Hematopoietic multipotent progenitor cell treated with erythropoietin and hydrocortisone succinate and interleukin-3 and kit ligand, for 6 days (in vitro differentiated cells): ENCODE results near the gene STOML1.

Source experiments
- DNase-seq: peaks from one replicate; pipeline ENCODE4 v3.0.0-alpha.2; 2015

STOML1 gene

DNA sequence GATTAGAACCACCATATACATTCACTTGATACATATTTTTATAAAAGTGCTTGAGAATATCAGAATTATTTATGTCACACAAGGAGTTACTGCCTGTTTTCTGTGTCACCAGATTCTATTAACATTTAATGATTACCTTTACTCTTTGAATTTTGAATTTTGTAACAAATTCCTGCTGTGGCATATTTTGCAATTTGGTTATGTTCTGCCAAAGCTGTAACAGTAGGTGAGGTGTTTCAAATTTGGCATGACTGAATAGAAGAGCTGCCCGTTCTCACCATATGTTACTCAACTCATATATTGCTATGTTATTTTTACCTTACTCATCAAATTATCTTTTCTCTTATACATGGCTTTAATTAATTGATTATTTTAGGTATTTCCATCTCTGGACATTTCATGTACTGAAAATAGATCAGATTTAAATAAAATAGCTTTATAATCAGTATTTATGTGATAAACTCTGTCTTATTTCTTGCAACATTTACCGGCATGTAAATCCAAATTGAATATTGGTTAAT lies 21.3 kb upstream of the STOML1 start:
- DNase-seq = no peak

DNA sequence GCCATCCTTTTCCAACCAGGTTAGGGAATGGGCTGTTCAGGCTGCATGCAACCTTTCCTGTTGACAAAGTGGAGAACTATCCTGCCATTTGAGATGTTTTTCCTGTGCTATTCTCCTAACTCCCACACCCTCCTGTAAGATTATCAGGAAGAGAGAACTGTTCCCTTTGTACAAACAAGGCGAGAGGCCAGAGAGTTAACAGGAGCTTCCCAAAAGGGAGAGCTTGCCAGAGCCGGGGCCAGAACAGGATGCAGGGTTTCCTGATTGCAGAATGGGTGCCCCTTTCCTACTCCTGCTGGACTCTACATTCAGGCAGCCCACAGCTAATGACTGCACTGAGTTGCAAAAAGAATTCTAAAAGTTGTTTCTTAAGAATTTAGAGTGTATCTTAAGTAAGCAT lies 19.5 kb upstream of the STOML1 start:
- DNase-seq = no peak

DNA sequence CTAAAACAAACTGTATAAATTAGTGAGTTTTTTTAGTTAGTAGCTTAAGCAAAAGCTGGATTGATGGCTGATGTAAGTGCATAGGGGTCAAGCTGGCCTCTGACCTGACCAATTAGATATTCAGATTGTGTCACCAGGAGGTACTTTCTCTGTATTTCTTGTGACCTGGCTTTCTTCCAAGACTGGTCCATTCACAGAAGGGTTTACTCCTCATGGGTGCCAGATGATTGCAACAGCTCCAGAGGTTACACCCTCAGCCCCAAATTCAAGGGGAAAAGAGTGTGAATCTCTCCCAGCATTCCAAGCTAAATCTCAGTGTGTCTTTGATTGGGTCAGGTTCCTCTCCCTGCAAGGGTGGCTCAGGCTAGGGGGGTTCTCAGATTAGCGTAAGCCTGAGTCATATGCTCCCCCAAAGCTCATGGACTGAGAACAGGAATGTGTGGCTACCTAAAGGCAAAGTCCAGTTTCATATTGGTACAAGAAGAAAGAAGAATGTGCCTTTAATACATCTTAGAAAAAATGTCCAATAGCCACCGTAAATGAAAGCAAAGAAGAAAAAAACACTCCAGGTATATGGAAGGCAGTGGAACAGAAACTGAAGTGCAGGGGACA lies 18.9 kb upstream of the STOML1 start:
- DNase-seq = peak; percentile 43

DNA sequence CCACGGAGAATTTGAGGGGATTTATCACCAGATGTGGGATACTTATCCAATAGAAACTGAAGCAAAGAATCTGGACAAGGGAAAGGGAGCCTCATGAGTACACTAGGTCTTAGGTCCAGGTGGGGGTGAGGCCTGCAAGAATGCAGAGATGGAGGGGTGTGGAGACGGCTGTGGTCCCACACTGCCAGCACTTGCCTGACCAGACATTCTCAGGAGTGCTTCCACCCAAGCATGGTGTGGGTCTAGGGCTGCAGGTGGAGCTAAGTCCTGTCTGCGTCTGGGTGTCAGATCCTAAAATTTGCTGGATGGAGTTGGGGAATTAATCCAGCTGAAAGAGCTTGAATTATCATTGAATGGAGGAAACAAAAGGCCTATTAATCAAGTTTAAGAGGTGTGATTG lies 16.8 kb upstream of the STOML1 start:
- DNase-seq = no peak

DNA sequence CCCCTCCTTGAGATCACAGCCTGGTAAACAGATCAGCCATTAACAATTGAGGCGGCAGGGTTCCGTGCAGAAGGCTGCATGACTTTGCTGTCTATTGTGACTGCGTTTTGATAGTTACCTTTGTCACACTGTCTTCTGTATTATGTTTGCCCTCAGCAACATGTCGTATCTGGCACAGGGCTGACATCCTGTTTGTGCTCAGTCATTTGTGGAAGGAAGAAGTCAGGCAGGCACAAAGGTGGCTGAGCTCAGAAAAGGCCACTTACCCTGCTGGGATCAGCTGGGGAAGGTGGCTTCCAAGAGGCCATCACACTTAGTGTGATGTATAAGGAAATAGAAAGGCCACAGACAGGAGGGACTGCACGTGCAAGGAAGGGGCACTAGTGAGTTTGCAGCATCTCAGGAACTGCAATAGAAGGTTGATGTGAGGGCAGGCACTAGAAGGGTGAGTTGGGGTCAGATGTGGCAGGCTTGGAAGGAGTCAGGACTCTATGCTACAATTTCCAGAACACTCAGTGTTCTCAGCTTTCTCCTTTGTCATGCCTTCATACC lies 15.8 kb upstream of the STOML1 start:
- DNase-seq = no peak

DNA sequence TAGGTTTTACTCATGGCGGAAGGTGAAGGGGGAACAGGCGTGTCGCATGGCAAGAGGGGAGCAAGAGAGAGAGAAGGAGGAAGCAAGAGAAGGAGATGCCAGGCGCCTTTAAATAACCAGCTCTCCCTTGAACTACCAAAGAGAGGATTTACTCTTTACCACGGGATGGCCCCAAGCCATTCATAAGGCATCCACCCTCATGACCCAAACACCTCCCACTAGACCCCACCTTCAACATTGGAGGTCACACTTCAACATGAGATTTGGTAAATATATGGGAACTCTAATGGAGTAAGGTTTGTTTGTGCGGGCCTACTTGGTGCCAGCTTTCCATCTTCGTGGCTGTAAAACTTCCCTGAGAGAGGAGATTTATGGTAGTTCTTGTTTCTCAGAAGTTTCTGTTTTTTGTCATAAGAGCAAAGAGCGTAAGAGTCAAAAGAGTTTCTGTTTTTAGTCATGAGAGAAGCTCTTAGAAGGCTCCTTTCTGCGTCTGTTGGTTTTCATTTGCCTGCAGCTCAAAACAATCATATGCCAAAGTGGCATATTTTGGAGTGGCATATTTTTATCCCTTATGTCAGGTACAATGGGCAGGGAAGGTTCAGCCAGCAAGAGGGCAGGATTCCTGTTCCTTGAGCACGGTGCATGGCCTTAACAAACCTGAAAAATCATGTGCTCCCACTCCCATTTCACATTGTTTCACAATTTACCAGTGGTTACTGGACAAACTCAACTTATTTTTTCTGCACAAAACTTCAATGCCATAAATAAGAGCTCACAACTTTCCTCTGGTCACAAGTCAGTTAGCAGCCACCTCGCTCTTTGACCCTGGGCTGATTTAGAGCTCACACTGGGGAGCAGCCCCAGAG lies 14.9 kb upstream of the STOML1 start:
- no peak for DNase-seq

DNA sequence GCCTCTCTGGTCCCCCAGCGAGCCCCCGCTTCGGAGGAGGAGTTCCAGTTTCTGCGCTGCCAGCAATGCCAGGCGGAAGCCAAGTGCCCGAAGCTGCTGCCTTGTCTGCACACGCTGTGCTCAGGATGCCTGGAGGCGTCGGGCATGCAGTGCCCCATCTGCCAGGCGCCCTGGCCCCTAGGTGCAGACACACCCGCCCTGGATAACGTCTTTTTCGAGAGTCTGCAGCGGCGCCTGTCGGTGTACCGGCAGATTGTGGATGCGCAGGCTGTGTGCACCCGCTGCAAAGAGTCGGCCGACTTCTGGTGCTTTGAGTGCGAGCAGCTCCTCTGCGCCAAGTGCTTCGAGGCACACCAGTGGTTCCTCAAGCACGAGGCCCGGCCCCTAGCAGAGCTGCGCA lies 5.9 kb upstream of the STOML1 start:
- DNase-seq = no peak

DNA sequence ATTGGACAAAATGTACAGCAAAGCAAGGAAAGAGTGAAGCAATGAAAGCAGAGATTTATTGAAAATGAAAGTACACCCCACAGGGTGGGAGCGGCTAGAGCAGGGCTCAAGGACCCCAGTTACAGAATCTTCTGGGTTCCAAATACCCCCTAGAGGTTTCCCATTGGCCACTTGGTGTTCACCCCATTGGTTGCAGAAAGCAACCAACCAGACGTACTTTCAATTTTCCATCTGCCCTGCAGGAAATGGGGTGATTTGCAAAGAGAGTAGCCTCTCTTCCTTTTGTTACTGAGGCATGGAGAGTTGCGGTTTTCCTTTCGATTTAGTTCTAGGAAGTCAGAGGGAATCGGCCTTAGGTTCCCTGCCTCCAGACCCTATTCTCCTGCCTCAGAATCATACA lies 4.8 kb upstream of the STOML1 start:
- DNase-seq = peak; percentile 71

DNA sequence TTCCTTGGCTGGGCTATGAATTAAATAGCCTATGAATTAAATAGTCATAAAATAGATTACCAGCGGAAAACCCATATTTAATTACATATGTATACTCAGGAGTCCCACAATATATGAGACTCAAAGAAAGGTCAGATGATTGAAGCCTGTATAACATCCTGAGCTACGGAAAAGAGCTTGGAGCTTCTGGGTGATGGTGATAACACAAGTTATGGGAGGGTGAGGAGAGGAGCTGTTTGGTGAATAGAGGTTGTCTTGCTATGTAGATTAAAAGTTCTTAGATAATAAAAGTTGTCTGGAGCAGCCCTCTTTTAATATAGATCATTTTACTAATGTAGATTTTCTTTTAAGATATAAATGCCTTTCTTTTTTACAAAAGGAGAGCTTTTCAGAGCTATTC lies 4.2 kb upstream of the STOML1 start:
- DNase-seq = peak; percentile 80

DNA sequence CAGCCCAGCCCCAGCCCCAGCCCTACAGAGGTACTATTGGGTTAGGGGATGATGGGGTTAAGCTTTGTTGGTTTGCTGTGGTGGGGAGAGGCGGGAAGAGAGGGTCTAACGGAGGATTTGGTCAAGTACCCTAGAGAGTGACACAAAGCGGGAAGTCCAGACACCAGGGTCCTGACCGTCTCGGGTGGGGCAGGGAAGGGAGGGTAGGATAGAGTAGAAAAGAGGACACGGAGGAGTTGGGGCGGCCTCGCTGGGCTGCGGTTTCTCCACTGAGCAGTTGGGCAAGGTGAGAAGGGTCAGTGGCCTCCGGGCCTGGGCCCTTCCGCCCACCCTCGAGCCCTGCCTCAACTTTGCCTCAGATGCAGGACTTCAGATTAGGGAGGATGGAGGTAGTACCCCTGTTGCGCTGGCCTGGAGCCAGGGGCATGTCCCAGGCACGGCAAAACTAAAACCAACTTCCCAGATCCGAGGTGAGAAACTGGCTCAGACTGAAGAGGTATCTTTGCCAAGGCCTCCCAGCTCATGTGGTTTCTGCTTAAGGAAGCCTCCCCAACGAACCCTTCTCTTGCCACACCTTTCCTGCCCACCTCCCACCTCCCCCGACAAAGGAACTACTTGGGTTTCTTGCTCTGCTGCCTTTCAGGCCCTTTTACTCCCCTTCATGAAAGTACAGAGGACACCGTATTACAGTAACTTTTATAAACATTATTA lies 3.0 kb upstream of the STOML1 start:
- peak; percentile 57 for DNase-seq

DNA sequence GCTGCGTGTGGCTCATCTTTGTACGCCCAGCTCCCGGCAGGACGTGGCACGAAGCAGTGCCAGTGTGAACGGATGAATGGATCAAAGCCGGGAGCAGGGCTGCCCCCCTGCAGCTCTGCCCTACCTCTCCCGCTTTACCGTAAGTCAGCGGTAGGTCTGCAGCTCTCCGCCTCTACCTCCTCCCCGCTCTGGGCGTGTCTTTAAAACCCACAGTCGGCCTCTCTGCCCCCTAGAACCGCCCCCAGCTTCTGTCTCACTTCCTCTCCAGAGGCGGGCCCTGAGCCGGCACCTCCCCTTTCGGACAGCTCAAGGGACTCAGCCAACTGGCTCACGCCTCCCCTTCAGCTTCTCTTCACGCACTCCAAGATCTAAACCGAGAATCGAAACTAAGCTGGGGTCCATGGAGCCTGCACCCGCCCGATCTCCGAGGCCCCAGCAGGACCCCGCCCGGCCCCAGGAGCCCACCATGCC lies 2.4 kb upstream of the STOML1 start, which contains the start of gene PML:
TSS of gene PML (plus strand) at position 304 of the 471 bp plus-strand sequence. CDS start at position 401, 97 bp downstream.
- peak; percentile 100 for DNase-seq

DNA sequence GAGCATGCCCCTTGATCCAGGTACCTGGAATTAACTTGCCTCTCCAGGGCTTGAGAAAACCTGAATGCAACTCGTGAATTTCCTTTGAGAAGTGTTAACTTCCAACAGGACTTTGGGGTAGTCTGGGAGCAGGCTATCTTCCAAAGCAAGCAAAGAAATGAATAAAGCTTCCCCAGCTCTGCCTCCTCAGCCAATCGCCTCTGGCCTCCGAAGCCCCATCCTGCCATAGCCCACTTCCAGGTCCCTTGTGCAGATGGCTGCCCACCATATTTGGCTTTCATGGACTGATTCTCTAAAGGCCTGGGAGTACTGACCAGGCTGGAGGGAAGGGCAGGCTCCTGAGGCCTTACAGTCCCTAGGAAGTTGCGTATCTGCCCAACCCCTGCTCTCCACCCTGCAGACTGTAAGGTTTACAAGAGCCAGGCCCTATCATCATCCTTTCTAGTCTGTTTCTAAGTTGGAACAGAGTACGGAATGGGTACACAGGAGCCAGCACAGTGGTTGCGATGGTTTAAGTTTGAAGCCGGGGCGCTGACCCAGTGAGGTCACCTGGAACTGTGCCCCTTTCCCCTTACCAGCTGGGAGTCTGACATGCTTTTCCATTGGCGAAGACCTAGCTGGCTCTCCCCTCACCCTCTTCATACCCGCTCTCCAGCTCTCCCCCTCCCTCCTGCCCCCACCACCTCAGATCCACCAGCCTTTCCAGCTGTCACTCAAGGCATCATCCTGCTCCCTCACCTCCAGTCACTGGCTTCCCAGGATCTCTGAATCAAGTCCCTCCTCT lies 1.3 kb upstream of the STOML1 start:
- DNase-seq = no peak

DNA sequence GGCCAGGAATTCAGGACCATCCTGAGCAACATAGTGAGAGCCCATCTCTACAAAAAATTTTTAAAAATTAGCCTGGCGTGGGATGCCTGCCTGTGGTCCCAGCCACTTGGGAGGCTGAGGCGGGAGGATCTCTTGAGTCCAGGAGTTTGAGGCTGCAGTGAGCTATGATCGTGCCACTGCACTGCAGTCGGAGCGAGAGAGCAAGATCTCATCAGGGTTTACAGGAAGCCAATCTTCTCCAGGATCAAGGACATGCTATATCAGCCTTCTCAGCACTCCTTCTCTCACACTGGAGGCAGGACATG lies 451 bp upstream of the STOML1 start:
- DNase-seq = peak; percentile 48

DNA sequence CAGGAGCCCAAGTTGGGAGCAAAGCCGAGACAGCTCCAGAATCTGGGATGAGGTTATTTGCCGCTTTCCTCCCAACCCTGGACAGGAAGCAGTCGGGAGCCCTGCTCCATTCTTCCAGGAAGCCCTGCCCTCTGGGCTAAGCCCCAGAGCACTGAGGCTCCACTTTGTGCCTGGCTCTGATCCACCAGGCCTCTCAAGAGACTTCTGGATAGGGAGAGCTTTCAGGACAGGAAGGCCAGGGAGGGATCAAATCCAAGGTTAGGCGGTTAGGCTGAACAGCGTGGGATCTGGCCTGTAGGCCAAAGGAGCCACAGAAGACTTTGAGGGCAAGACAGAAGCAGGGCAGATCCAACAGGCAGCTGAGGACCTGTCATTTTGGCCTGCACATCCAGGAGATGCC lies 835 bp downstream of the STOML1 start:
- DNase-seq = peak; percentile 28

DNA sequence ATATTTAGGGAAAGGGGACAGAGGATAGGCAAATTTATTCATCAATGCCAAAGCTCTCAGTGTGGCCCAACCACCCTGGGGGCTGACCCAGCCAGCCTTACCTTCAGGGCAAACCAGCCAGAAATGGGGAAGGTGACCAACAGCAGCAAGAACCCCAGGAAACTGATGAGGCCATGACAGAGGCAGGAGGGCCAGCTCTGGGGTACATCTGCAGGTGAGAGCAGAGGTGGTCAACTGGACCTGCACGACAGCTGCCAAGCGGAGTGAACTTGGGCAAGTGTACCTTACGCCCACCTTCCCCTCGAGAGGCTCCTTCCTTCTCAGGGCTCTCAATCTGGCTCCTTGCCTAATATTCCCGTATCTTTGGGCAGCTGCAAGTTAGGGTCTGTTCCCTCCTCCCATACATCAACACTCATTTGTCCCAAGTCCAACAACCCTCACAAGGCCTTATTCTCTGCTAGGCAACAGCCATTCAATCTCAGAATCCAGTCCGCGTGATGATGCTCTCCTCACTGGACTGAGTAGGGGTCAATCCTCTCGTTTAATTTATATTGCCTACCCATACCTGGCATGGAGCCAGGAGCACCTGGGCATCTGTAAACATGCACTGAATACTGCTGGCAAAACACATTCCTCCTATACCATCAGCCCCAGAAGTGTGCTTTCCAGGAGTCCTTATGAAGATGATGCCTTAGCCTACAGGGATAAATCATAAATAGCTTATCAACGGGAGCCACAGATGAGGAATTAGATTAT lies 1.7 kb downstream of the STOML1 start:
- DNase-seq = no peak

DNA sequence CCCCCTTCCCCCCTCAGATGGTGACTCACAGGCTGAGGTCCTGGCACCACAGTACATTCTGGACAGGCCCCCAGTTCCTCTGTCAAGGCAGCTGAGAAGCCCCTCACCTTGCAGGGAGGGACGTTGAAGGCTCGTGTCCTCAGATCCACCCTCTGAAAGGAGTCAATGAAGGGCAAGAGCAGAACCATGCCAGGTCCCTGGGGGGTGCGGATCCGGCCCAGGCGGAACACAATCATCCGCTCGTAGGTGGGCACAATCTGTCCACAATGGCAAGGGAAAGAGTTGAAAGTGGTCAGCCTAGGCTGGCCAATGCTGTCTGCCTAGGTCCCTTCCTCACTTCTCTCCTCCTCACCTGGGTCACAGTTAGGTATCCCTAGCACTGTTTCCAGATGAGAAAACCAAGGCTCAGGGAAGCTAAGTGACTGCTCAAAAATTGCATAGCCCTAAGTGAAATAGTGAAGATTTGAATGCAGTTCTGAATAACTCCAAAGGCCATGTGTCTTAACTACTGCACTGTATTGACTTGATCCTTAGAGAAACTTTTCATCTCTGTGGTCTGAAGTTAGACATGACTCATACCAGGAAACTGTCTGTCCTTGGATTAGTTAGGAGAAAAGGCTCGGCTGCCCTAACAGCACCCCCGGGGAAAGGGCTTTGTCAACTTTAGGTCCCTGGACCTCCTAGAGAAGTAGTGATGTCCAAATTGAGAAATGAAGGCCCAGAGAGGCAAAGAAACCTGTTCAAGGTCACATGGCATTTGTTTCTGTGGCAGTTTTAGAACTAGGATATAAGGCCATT lies 2.9 kb downstream of the STOML1 start:
- DNase-seq = no peak

DNA sequence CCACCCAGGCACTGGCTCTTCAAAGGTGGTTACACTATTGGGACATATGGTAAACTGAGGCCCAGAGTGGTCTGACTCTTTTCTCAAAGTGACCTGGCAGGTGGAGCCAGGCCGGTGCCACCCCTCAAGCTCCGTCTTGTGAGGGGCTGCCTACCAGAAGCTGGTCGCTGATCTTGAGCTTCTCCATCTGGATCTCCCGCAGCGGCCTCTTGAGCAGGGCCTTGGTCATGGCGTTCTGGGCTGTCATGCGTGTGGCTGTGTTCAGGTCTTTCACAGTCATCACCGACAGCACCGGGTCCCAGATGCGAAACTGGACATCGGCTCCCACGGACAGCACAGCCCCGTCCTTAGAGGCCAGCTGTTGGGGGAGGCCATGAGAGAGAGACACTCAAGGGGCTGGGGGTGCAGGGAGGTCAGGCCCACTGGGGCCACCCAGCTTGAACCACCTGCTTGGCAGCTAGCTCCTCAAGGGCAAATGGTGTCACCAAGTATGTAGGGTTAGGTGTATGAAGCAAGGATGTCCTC lies 3.6 kb downstream of the STOML1 start:
- no peak for DNase-seq

DNA sequence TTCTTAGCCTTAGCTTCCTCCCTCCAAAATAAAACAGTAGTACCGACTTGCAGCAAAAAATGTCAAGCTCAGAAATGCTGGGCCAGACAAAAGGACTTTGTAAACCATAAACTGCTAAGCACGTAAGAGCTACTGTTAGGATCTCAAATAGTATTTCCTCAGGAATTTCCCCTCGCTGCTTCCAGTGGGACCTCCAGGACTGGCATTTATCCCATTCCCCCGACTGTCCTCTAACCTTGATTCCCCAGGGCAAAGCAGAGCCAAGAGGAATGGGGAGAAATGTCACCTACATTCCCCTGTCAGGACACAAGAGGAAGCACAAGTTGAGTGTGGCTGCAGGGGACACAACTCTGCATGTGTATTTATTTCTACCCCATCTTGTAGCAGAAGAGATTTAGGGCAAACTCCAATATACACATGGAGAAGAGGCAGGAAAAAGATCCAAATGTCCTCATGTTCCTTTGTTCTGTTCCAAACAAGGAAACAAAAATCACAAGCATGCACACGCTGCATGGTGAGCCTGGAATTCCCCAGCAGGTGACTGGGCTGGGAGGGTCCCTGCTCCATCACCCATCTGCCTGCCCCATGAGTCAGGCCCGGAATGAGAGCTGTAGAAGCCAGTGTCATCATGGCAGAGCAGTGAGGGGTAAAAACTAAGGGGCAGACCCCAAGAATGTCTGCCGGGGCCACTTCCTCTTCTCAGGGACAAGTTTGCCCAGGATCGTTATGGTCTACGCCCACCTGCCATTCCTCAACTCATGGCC lies 4.2 kb downstream of the STOML1 start:
- no peak for DNase-seq

DNA sequence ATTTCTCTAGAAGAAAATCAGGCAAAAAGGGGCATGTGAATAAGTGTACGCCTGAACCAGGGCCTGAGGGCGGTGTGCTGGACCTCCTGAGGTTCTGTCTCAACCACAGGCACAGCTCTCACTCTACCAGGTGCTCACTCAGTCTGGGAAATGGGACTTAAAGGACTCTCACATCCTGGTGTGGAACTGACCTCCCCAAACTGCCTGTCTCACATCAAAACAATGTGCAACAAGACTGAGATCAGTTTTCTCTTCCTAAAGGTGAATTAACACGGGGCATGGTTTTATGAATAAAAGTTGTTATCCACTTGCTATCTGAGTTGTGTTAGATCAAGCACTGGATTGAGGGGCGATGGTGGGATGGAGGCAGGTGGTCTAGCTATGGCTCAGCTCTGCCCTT lies 4.8 kb downstream of the STOML1 start:
- no peak for DNase-seq

DNA sequence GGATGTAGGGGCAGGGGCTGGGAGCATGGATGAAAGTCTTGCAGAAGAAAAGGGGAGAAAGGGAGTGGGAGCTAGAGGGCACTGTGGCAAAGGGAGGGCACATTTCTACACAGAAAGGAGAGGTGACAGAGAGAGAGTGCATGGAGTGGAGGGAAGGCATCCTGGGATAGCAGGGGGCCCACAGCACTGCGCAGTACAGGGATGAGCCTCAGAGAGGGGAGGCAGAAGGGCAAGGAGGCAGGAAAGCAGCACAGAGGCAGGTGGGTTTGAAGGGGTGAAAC lies 5.4 kb downstream of the STOML1 start:
- no peak for DNase-seq
